ENCODE data around the gene CDK2. TPM values are rescaled to one million over a fixed set of nuclear protein-coding genes. Genes with fewer than 3 reads are reported as not detected.

The CDK2 gene
- total and polyA plus RNA-seq, 2 of the 4 experiments (the other 2 are of a cell fraction), result 42.5 to 61.7 TPM

DNA sequence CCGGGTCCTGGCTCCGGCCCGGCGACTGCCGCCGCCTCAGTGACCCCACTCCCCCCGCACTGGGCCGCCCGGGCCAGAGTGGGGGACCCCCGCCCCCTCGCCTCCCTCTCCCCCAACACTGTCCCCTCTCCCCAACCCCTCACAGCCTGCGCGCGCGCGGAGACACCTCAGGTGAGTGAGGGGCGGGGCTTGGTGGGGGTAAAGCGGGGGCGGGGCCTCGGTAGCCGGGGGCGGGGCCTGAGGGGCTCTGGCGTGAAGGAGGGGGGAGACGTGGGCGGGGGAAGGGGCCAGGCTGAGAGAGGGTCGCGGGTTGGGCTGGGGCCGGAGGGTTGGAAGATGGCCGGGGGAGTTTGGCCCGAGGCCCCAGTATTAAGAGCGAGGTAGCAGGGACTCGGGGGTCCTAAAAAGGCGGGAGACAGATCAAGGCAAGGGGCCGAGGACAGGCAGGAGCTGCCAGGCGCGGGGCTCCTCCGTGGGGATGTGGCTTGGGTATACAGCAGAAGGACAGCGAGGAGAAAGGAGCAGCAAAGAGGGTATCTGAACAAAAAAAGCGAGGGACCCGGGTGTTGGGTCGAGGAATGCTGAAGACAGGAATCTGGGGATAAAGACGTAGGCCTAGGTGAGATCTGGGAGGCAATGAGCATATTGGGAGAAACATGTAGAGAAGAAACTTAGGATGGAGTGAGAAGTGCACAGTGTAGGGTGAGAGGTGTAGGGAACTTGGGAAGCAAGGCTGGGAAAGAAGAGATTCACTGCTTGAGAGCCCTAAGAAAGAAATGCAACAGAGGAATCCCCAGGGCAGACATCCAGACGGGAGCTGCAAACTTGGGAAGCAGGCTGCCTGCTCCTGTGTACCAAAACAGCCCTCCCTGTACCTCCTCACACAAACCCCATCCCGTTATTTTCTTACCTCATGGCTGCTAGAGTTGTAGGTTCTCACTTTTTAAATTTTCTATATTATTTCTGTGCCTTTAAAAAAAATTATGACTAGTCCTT is 41.2 kb downstream of the CDK2 start:
- H3K9me3 ChIP-seq (ENCODE audit: control insufficient read depth, insufficient read depth, low read length), result no peaks in the 10 kb centered on the region
- H2AK5ac ChIP-seq (ENCODE audit: low read depth, low read length), result peak overlapping the region; percentile 15; the same call in 1 of the 2 replicates
- H3K23ac ChIP-seq (ENCODE audit: low read depth, low read length), result peak overlapping the region; percentile 77
- H2AFZ ChIP-seq (replicated peaks; ENCODE audit: low read length, poor library complexity), result peak overlapping the region; percentile 93
- no peak overlapping the region for H2BK120ac ChIP-seq (ENCODE audit: low read depth, low read length)
- TF ChIP-seq, protein P1, sequence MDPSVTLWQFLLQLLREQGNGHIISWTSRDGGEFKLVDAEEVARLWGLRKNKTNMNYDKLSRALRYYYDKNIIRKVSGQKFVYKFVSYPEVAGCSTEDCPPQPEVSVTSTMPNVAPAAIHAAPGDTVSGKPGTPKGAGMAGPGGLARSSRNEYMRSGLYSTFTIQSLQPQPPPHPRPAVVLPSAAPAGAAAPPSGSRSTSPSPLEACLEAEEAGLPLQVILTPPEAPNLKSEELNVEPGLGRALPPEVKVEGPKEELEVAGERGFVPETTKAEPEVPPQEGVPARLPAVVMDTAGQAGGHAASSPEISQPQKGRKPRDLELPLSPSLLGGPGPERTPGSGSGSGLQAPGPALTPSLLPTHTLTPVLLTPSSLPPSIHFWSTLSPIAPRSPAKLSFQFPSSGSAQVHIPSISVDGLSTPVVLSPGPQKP (IDR thresholded peaks at IDR 0.05; ENCODE audit: borderline replicate concordance, low read depth, low read length), result no peak
- no peak for TF ChIP-seq POLR2A (IDR thresholded peaks at IDR 0.05; ENCODE audit: low read depth, low read length)
- no peak for TF ChIP-seq CHD1 (IDR thresholded peaks at IDR 0.05; ENCODE audit: low read depth, low read length)
- TF ChIP-seq, protein P2, sequence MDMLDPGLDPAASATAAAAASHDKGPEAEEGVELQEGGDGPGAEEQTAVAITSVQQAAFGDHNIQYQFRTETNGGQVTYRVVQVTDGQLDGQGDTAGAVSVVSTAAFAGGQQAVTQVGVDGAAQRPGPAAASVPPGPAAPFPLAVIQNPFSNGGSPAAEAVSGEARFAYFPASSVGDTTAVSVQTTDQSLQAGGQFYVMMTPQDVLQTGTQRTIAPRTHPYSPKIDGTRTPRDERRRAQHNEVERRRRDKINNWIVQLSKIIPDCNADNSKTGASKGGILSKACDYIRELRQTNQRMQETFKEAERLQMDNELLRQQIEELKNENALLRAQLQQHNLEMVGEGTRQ (IDR thresholded peaks at IDR 0.05; ENCODE audit: low read depth, low read length), result no peak
- no peak for TF ChIP-seq RAD21 (IDR thresholded peaks at IDR 0.05; ENCODE audit: low read length)
- H3K4me1 ChIP-seq (ENCODE audit: control insufficient read depth, insufficient read depth, low read length), result no peaks in the 10 kb centered on the region
- no peak overlapping the region; the same call in 1 of the 2 replicates for H2BK20ac ChIP-seq (ENCODE audit: low read depth, low read length)
- peak overlapping the region; percentile 42; the same call in 1 of the 2 replicates for H3K18ac ChIP-seq (ENCODE audit: low read depth, low read length)
- H3K79me1 ChIP-seq (ENCODE audit: low read depth in 1 of 2, low read length in 2 of 2), result peaks cover 3 to 12% of the 10 kb centered on the region in 2 experiments; a peak in 3 of 4 replicates
- peak overlapping the region; percentile 82 for H2AK9ac ChIP-seq (replicated peaks; ENCODE audit: low read depth, low read length, poor library complexity)
- no TSS peak for BruUV-seq (replicated peaks)
- in situ Hi-C loops (cut with MboI; ENCODE audit: low sequenced_read_pairs) (no loop called here), intact Hi-C loops (cut with micrococcal nuclease) (no loop called here), dilution Hi-C loops (cut with HindIII; ENCODE audit: low sequenced_read_pairs, unreplicated experiment) (no loop called here)
- DNase-seq (no peak), ATAC-seq (ENCODE audit: low read depth) (peak; percentile 88)
- peak overlapping the region; percentile 45 for H3K14ac ChIP-seq (replicated peaks; ENCODE audit: low read depth, low read length)
- peaks cover 14% of the 10 kb centered on the region for H3K36me3 ChIP-seq (ENCODE audit: control insufficient read depth, insufficient read depth, low read length)
- peak overlapping the region; percentile 67 for H2BK5ac ChIP-seq (ENCODE audit: low read depth, low read length, poor library complexity, severe bottlenecking)
- peak overlapping the region; percentile 48; the same call in 1 of the 2 replicates for H4K91ac ChIP-seq (ENCODE audit: insufficient read depth, low read depth, low read length)
- H3K9ac ChIP-seq (ENCODE audit: low read depth, low read length), result peak overlapping the region; percentile 74
- peak overlapping the region; percentile 89 to 91 for H4K8ac ChIP-seq (ENCODE audit: low read depth in 2 of 2, low read length in 2 of 2)
- peak overlapping the region; percentile 31 for H3K27ac ChIP-seq (ENCODE audit: insufficient read depth, low read length)
- H4K20me1 ChIP-seq (ENCODE audit: insufficient read depth, low read length), result no peaks in the 10 kb centered on the region
- ChIA-PET CTCF (no interaction called here), POLR2A (ENCODE audit: unreplicated experiment) (no interaction called here)
- peak overlapping the region; percentile 92 for H3K4me2 ChIP-seq (ENCODE audit: low read depth, low read length)
- H2BK15ac ChIP-seq (ENCODE audit: low read depth, low read length), result no peak overlapping the region
- H3K4me3 ChIP-seq (ENCODE audit: insufficient read depth, low read depth, low read length), result peak overlapping the region; percentile 68
- H3K27me3 ChIP-seq (ENCODE audit: control insufficient read depth, insufficient read depth, low read length), result no peaks in the 10 kb centered on the region
- H4K5ac ChIP-seq (ENCODE audit: low read depth, low read length), result peak overlapping the region; percentile 81
- 0% methylated on average over 10 of the region's 44 CpGs; no CpG with 5 or more reads in 1 of the 2 experiments for WGBS, 2 experiments (ENCODE audit: extremely low coverage in 2 of 2, insufficient read length in 1 of 2)
- H3K56ac ChIP-seq (ENCODE audit: extremely low read depth, insufficient read depth, low read length), result peak overlapping the region; percentile 1
- peak overlapping the region; percentile 35 for H3K4ac ChIP-seq (ENCODE audit: low read depth, low read length)
- peaks cover 13% of the 10 kb centered on the region for H3K9me1 ChIP-seq (ENCODE audit: insufficient read depth, low read length)
